NCI-H146 treated with DMSO at 0.1 percent for 48 hours (cell line): ENCODE measurements around the gene HECTD2.
"Not testable (repeated sequence)": the region's sequence is repeated elsewhere in the genome, so short reads cannot be mapped to it uniquely, and the experiment has no call there.

ENCODE experiments used
- DNase-seq: peaks from one replicate; lab custom pipeline; 2025; ENCODE audit not compliant: unreplicated experiment; lab: John Stamatoyannopoulos, UW

The HECTD2 gene

GRCh38 chr10:91412354-91413087, 2.4 kb downstream of the HECTD2 start:
- DNase-seq: no peak

- no peak for DNase-seq
Observed at GRCh38 chr10:91415816-91416215, 5.7 kb downstream of the HECTD2 start.

- DNase-seq: no peak
Observed at GRCh38 chr10:91416339-91416855, 6.3 kb downstream of the HECTD2 start.

GRCh38 chr10:91418416-91418815, 8.3 kb downstream of the HECTD2 start:
- DNase-seq: no peak

GRCh38 chr10:91420868-91421267, 10.7 kb downstream of the HECTD2 start:
- no peak for DNase-seq

- no peak for DNase-seq
Observed at GRCh38 chr10:91422915-91423314, 12.8 kb downstream of the HECTD2 start.

- no peak for DNase-seq
Observed at GRCh38 chr10:91424016-91424415, 13.9 kb downstream of the HECTD2 start.

- DNase-seq: no peak
Observed at GRCh38 chr10:91432175-91432574, 22.0 kb downstream of the HECTD2 start.

- DNase-seq: no peak
Observed at GRCh38 chr10:91433620-91434019, 23.5 kb downstream of the HECTD2 start.

GRCh38 chr10:91434041-91434440, 23.9 kb downstream of the HECTD2 start:
- DNase-seq: no peak

- DNase-seq: no peak
Observed at GRCh38 chr10:91435241-91435640, 25.1 kb downstream of the HECTD2 start.

- not testable (repeated sequence) for DNase-seq
Observed at GRCh38 chr10:91438228-91438627, 28.1 kb downstream of the HECTD2 start.

GRCh38 chr10:91444211-91445182, 34.4 kb downstream of the HECTD2 start:
- no peak for DNase-seq

GRCh38 chr10:91452063-91452462, 41.9 kb downstream of the HECTD2 start:
- no peak for DNase-seq

- no peak for DNase-seq
Observed at GRCh38 chr10:91453535-91453934, 43.4 kb downstream of the HECTD2 start.

- DNase-seq: not testable (repeated sequence)
Observed at GRCh38 chr10:91455135-91455534, 45.0 kb downstream of the HECTD2 start.

GRCh38 chr10:91460681-91461080, 50.5 kb downstream of the HECTD2 start:
- no peak for DNase-seq

GRCh38 chr10:91462423-91462822, 52.3 kb downstream of the HECTD2 start:
- DNase-seq: no peak

GRCh38 chr10:91464500-91464899, 54.4 kb downstream of the HECTD2 start:
- no peak for DNase-seq

- no peak for DNase-seq
Observed at GRCh38 chr10:91465261-91465660, 55.1 kb downstream of the HECTD2 start.

- DNase-seq: no peak
Observed at GRCh38 chr10:91467114-91467513, 57.0 kb downstream of the HECTD2 start.

- no peak for DNase-seq
Observed at GRCh38 chr10:91471602-91472001, 61.5 kb downstream of the HECTD2 start.
